ENCODE data around the gene LSAMP. TPM values are rescaled to one million over a fixed set of nuclear protein-coding genes. Genes with fewer than 3 reads are reported as not detected.
"Not testable (repeated sequence)": the region's sequence is repeated elsewhere in the genome, so short reads cannot be mapped to it uniquely, and the experiment has no call there.

LSAMP gene
- total RNA-seq, 1 donor from 2014 or later = 3.9 TPM

DNA sequence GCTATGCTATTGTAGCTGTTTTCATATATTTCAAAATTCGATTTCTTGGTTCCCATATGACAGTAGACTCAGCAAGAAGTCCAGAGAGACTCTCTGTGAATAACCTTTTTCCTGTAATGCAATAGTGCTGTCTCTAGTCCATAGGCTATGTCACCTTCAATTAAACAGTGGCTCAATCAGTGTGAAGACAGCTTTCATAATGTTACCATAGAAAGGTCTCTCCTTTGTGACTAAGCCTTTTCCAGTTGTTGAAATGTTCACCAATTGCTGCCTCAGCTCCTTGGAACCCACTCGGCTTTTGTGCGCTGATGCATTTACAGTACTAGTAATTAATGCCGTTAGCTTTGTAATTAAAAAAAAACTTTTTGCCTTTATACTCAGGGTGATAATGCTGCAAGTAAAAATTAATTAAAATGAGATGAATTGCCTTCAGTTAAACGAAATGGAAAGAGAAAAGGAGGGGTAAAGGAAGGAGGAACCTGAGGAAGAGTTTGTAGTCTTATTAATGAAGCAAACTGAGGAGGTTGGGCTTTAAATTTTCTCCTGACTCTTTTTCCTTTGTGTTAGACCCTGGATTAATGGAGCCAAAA, 214.8 kb downstream of the LSAMP start:
- no peak overlapping the region for H3K27ac ChIP-seq
- TF ChIP-seq POLR2A (IDR thresholded peaks at IDR 0.05) = no peak
- no peak for TF ChIP-seq POLR2AphosphoS5 (IDR thresholded peaks at IDR 0.05; ENCODE audit: insufficient read depth in 1 of 2, low read depth in 1 of 2)
- TF ChIP-seq, protein P1, sequence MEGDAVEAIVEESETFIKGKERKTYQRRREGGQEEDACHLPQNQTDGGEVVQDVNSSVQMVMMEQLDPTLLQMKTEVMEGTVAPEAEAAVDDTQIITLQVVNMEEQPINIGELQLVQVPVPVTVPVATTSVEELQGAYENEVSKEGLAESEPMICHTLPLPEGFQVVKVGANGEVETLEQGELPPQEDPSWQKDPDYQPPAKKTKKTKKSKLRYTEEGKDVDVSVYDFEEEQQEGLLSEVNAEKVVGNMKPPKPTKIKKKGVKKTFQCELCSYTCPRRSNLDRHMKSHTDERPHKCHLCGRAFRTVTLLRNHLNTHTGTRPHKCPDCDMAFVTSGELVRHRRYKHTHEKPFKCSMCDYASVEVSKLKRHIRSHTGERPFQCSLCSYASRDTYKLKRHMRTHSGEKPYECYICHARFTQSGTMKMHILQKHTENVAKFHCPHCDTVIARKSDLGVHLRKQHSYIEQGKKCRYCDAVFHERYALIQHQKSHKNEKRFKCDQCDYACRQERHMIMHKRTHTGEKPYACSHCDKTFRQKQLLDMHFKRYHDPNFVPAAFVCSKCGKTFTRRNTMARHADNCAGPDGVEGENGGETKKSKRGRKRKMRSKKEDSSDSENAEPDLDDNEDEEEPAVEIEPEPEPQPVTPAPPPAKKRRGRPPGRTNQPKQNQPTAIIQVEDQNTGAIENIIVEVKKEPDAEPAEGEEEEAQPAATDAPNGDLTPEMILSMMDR (IDR thresholded peaks at IDR 0.05) = no peak
- no peak for DNase-seq (ENCODE audit: extremely low spot score in 2 of 2)
- H3K9me3 ChIP-seq = no peaks in the 10 kb centered on the region
- no peaks in the 10 kb centered on the region for H3K4me1 ChIP-seq
- H3K4me3 ChIP-seq = no peak overlapping the region
- intact Hi-C loops (cut with DNase I) = no loop called here
- H3K36me3 ChIP-seq = no peaks in the 10 kb centered on the region
- H3K27me3 ChIP-seq = no peaks in the 10 kb centered on the region

DNA sequence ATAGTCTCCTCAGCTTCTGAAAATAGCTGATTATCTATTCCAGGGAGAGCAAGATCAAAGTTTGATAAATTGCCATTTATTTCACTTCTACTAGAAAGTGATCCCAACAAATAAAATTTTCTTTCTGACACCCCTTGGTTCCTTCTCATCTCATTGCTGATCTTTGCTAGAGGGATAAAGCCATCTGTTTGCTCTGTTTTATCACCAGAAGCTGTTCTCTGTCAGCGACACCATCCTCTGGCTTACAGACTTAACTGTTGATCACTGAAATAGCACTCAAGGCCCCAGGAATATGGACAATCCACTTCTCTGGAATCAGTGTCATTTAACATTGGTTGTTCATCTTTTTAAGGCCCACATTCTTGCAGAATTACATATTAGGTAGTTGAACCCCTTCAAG, 219.0 kb downstream of the LSAMP start:
- no peaks in the 10 kb centered on the region for H3K27me3 ChIP-seq
- H3K9me3 ChIP-seq = no peaks in the 10 kb centered on the region
- H3K4me1 ChIP-seq = no peaks in the 10 kb centered on the region
- intact Hi-C loops (cut with DNase I) = no loop called here
- DNase-seq (ENCODE audit: extremely low spot score in 2 of 2) = no peak
- H3K27ac ChIP-seq = no peak overlapping the region
- H3K36me3 ChIP-seq = no peaks in the 10 kb centered on the region
- TF ChIP-seq POLR2AphosphoS5 (IDR thresholded peaks at IDR 0.05; ENCODE audit: insufficient read depth in 1 of 2, low read depth in 1 of 2) = no peak
- TF ChIP-seq, protein P1 (IDR thresholded peaks at IDR 0.05) = no peak
- no peak for TF ChIP-seq POLR2A (IDR thresholded peaks at IDR 0.05)
- no peak overlapping the region for H3K4me3 ChIP-seq

DNA sequence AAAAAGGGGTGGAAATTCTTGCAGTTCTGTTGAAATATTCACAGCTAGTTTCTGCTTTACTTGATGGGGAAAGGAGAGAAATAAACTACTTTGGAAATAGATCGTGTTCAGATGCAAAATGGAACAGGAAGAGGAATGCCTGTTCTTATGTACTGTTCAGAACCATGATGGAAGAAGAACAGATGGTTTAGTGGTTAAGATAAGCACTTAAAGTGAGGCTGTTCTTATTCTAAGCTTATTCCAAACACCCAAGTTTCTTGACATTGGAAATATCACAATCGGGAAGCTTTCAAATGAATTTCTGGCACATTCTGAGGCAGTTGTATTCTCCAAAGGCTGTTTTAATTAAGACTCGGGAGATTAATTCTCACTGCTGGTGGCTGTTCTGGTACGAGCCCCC, 228.5 kb downstream of the LSAMP start:
- Histone ChIP-seq H3K9me3 (no peaks in the 10 kb centered on the region), H3K27me3 (no peaks in the 10 kb centered on the region), H3K4me3 (no peak overlapping the region), H3K27ac (no peak overlapping the region), H3K4me1 (no peaks in the 10 kb centered on the region), H3K36me3 (no peaks in the 10 kb centered on the region)
- DNase-seq (ENCODE audit: extremely low spot score in 2 of 2) = no peak
- intact Hi-C loops (cut with DNase I) = no loop called here
- TF ChIP-seq POLR2AphosphoS5 (IDR thresholded peaks at IDR 0.05; ENCODE audit: insufficient read depth in 1 of 2, low read depth in 1 of 2) (no peak), POLR2A (IDR thresholded peaks at IDR 0.05) (no peak)
- TF ChIP-seq, protein P1 (IDR thresholded peaks at IDR 0.05) = no peak

DNA sequence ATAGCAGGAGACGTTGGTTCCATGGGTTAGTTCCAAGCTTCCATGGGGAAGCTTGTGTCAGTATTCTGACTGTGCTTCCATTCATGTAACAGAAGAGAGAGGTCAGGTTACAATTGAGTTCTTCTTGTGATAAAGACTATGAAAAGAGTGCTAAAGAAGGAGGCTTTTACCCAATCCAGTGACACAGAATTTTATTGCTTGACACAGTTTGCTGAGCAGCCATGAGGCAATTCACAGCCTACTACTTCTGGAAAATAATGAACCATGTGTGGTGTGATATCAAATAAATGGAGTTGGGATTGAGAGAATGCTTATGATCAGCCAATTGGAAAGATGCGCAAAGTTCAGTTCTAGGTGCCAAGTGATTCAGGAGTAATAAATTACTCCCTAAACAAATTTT, 233.4 kb downstream of the LSAMP start:
- Histone ChIP-seq H3K4me1 (no peaks in the 10 kb centered on the region), H3K36me3 (no peaks in the 10 kb centered on the region), H3K9me3 (no peaks in the 10 kb centered on the region), H3K27ac (no peak overlapping the region), H3K27me3 (no peaks in the 10 kb centered on the region), H3K4me3 (no peak overlapping the region)
- no peak for TF ChIP-seq POLR2A (IDR thresholded peaks at IDR 0.05)
- TF ChIP-seq, protein P1 (IDR thresholded peaks at IDR 0.05) = no peak
- TF ChIP-seq POLR2AphosphoS5 (IDR thresholded peaks at IDR 0.05; ENCODE audit: insufficient read depth in 1 of 2, low read depth in 1 of 2) = no peak
- intact Hi-C loops (cut with DNase I) = no loop called here
- DNase-seq (ENCODE audit: extremely low spot score in 2 of 2) = no peak

DNA sequence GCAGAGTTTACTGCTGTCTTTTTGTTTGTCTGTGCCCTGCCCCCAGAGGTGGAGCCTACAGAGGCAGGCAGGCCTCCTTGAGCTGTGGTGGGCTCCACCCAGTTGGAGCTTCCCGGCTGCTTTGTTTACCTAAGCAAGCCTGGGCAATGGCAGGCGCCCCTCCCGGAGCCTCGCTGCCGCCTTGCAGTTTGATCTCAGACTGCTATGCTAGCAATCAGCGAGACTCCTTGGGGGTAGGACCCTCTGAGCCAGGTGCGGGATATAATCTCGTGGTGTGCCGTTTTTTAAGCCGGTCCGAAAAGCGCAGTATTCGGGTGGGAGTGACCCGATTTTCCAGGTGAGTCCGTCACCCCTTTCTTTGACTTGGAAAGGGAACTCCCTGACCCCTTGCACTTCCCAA, 236.5 kb downstream of the LSAMP start:
- DNase-seq (ENCODE audit: extremely low spot score in 2 of 2); H3K9me3 ChIP-seq; H3K27ac ChIP-seq; intact Hi-C loops (cut with DNase I); H3K4me3 ChIP-seq; H3K36me3 ChIP-seq; H3K4me1 ChIP-seq; H3K27me3 ChIP-seq: not testable (repeated sequence)
